Fibroblast of lung (primary cell): ENCODE data around the gene HERC6. TPM values are rescaled to one million over a fixed set of nuclear protein-coding genes. Genes with fewer than 3 reads are reported as not detected.
"Not testable (repeated sequence)": the region's sequence is repeated elsewhere in the genome, so short reads cannot be mapped to it uniquely, and the experiment has no call there.

Experiments used
- DNase-seq, 2 donors: peaks; one replicate each; pipeline versions ENCODE4 v3.0.0 to v3.0.0-alpha.2; 2010; ENCODE audit warnings: low read depth in 2 of 2
- H2AFZ ChIP-seq: 2 replicates; pipeline ENCODE4 v1.5.1; 2012; ENCODE audit warnings: low read length, control low read depth, inconsistent platforms
- H3K27ac ChIP-seq: 2 replicates; pipeline ENCODE4 v1.5.1; 2011; ENCODE audit warnings: low read length, control low read depth; ENCODE audit not compliant: insufficient read depth
- H3K27me3 ChIP-seq: 2 replicates; pipeline ENCODE4 v1.5.1; 2011; ENCODE audit warnings: mild to moderate bottlenecking, low read length; ENCODE audit not compliant: control insufficient read depth, insufficient read depth
- H3K36me3 ChIP-seq: 2 replicates; pipeline ENCODE4 v1.5.1; 2011; ENCODE audit warnings: low read length; ENCODE audit not compliant: control insufficient read depth, insufficient read depth
- H3K4me1 ChIP-seq: 2 replicates; pipeline ENCODE4 v1.5.1; 2011; ENCODE audit warnings: low read length; ENCODE audit not compliant: control insufficient read depth, insufficient read depth; ENCODE audit errors: extremely low read depth
- H3K4me2 ChIP-seq: 2 replicates; pipeline ENCODE4 v1.5.1; 2011; ENCODE audit warnings: low read length, control low read depth; ENCODE audit not compliant: insufficient read depth; ENCODE audit errors: extremely low read depth
- H3K4me3 ChIP-seq, 4 experiments: fragments of 200-600 bp in 1 of 4; sonication (generic) in 1 of 4; replicated peaks in 1 of 4; 2 replicates each; pipeline ENCODE4 v1.5.1; 2011 to 2016; ENCODE audit warnings: low read length in 4 of 4, low read depth in 3 of 4, mild to moderate bottlenecking in 3 of 4, control low read depth in 2 of 4, inconsistent platforms in 1 of 4, mixed read lengths in 1 of 4; ENCODE audit not compliant: insufficient read depth in 1 of 4; ENCODE audit errors: control extremely low read depth in 1 of 4
- H3K79me2 ChIP-seq: 2 replicates; pipeline ENCODE4 v1.5.1; 2012; ENCODE audit warnings: mild to moderate bottlenecking, low read length, inconsistent platforms; ENCODE audit not compliant: control insufficient read depth, insufficient read depth
- H3K9ac ChIP-seq: 2 replicates; pipeline ENCODE4 v1.5.1; 2011; ENCODE audit warnings: mild to moderate bottlenecking, low read length, control low read depth; ENCODE audit not compliant: insufficient read depth
- H3K9me3 ChIP-seq: 2 replicates; pipeline ENCODE4 v1.5.1; 2012; ENCODE audit warnings: low read depth, low read length; ENCODE audit not compliant: control insufficient read depth, insufficient read depth
- H4K20me1 ChIP-seq: 2 replicates; pipeline ENCODE4 v1.5.1; 2011; ENCODE audit warnings: low read length; ENCODE audit not compliant: control insufficient read depth, insufficient read depth; ENCODE audit errors: extremely low read depth
- CTCF ChIP-seq, 2 donors: IDR thresholded peaks in 1 of 2; conservative IDR thresholded peaks in 1 of 2; 1 replicate in 1 of 2; 2 replicates in 1 of 2; pipeline ENCODE4 v1.5.1; 2011 to 2012; ENCODE audit warnings: low read length in 2 of 2, control low read depth in 1 of 2, inconsistent platforms in 1 of 2, low read depth in 1 of 2, mild to moderate bottlenecking in 1 of 2
- EZH2 ChIP-seq: IDR thresholded peaks from 2 replicates; pipeline ENCODE4 v1.5.1; 2012; ENCODE audit warnings: low read length, control low read depth, mild to moderate bottlenecking; ENCODE audit errors: missing control alignments
- polyA plus RNA-seq, 2 donors: library from polyadenylated mRNA; depleted of rRNA in 1 of 2; stranded (reverse) in 1 of 2; unstranded in 1 of 2; fragments of >200 nt; gene quantifications; 2 replicates each; pipeline ENCODE4 v1.2.1, GENCODE V29; 2011 to 2012; ENCODE audit warnings: missing spikeins in 1 of 2
- total RNA-seq: library from RNA; depleted of rRNA; stranded (reverse); fragments of >200 nt; gene quantifications from 2 replicates; pipeline ENCODE4 v1.2.1, GENCODE V29; 2014

The HERC6 gene
- total and polyA plus RNA-seq, 2 donors (not counting 1 experiment from before 2014, with no cell fraction given) = 6.3 to 12.9 TPM

- no peaks in the 10 kb centered on the region for H3K4me1 ChIP-seq
- no peak for DNase-seq
- no peak overlapping the region for H3K4me3 ChIP-seq
- no peaks in the 10 kb centered on the region for H4K20me1 ChIP-seq
- no peaks in the 10 kb centered on the region for H3K79me2 ChIP-seq
- TF ChIP-seq CTCF (conservative IDR thresholded peaks at IDR 0.05 in 1 of 2, IDR thresholded peaks at IDR 0.05 in 1 of 2; ENCODE audit: low read depth in 1 of 2, low read length in 2 of 2) (no peak), EZH2 (no peak)
- H3K4me2 ChIP-seq = no peak overlapping the region
- no peaks in the 10 kb centered on the region for H3K9me3 ChIP-seq
- H3K27ac ChIP-seq = no peak overlapping the region
- H3K36me3 ChIP-seq = no peaks in the 10 kb centered on the region
- H3K27me3 ChIP-seq = no peaks in the 10 kb centered on the region
- H2AFZ ChIP-seq = no peak overlapping the region
- no peak overlapping the region for H3K9ac ChIP-seq
Measured at GRCh38 chr4:88360791-88361190, 17.9 kb upstream of the HERC6 start.

GRCh38 chr4:88361217-88361773 lies 17.4 kb upstream of the HERC6 start:
- not testable (repeated sequence) for H3K9me3 ChIP-seq, H3K9ac ChIP-seq, H3K4me2 ChIP-seq, H3K27ac ChIP-seq, H4K20me1 ChIP-seq, H3K4me1 ChIP-seq, H3K27me3 ChIP-seq, H2AFZ ChIP-seq, H3K36me3 ChIP-seq, H3K79me2 ChIP-seq, H3K4me3 ChIP-seq
- DNase-seq = peak in 1 of 2 donors; percentile 14

GRCh38 chr4:88366460-88366859 lies 12.2 kb upstream of the HERC6 start:
- no peak overlapping the region for H2AFZ ChIP-seq

More at GRCh38 chr4:88366460-88366859, 12.2 kb upstream of the HERC6 start:
- Histone ChIP-seq H3K27me3 (no peaks in the 10 kb centered on the region), H3K4me2 (no peak overlapping the region), H3K4me3 (no peak overlapping the region), H3K9ac (no peak overlapping the region), H3K79me2 (no peaks in the 10 kb centered on the region), H3K36me3 (no peaks in the 10 kb centered on the region), H4K20me1 (no peaks in the 10 kb centered on the region), H3K9me3 (no peaks in the 10 kb centered on the region), H3K4me1 (no peaks in the 10 kb centered on the region), H3K27ac (no peak overlapping the region)
- DNase-seq = no peak
- TF ChIP-seq EZH2 (no peak), CTCF (conservative IDR thresholded peaks at IDR 0.05 in 1 of 2, IDR thresholded peaks at IDR 0.05 in 1 of 2; ENCODE audit: low read depth in 1 of 2, low read length in 2 of 2) (no peak)
